GM13977 (cell line): ENCODE results near the gene EFCAB12.
A peak's percentile ranks its signal among the peaks of the same experiment; 100 is the strongest.

ENCODE experiments used
- DNase-seq: peaks from one replicate; pipeline ENCODE4 v3.0.0; 2012; ENCODE audit warnings: low spot score
- CTCF ChIP-seq: IDR thresholded peaks from 2 replicates; pipeline ENCODE4 v1.5.1; 2012; ENCODE audit warnings: mild to moderate bottlenecking, control low read depth; ENCODE audit not compliant: insufficient read depth; ENCODE audit errors: extremely low read depth, missing control alignments
- in situ Hi-C: fragments of 300-500 bp; cut with MboI; formaldehyde crosslinking; loops from one replicate; pipeline ENCODE4 v1.12.0; 2022; ENCODE audit warnings: low sequenced_read_pairs, low pct_unique_long_range_greater_than_20kb, mixed read lengths, inconsistent platforms; ENCODE audit not compliant: unreplicated experiment

Gene EFCAB12

GRCh38 chr3:129440618-129441190 is 12.3 kb upstream of the EFCAB12 start:
- TF ChIP-seq CTCF = no peak
- peak; percentile 34 for DNase-seq
- in situ Hi-C loops = no loop called here

- in situ Hi-C loops = no loop called here
- DNase-seq = peak; percentile 97
- no peak for TF ChIP-seq CTCF
Measured at GRCh38 chr3:129439817-129440617, 11.6 kb upstream of the EFCAB12 start, which contains the start of the genes IFT122 and MBD4. TSS of gene IFT122 (plus strand) at chr3:129440224. CDS start at chr3:129440331, 107 bp downstream. TSS of gene MBD4 (minus strand) at chr3:129439948. CDS start at chr3:129439833, 115 bp downstream.

- in situ Hi-C loops = no loop called here
- DNase-seq = peak; percentile 42
- no peak for TF ChIP-seq CTCF
Measured at GRCh38 chr3:129439226-129439816, 10.9 kb upstream of the EFCAB12 start.

- TF ChIP-seq CTCF = peak; percentile 27
- in situ Hi-C loops = no loop called here
- DNase-seq = no peak
Measured at GRCh38 chr3:129435367-129435766, 6.9 kb upstream of the EFCAB12 start.

- no peak for DNase-seq
- TF ChIP-seq CTCF = no peak
- in situ Hi-C loops = no loop called here
Measured at GRCh38 chr3:129434140-129434539, 5.7 kb upstream of the EFCAB12 start.

- no peak for DNase-seq
- no peak for TF ChIP-seq CTCF
- in situ Hi-C loops = no loop called here
Measured at GRCh38 chr3:129433565-129433964, 5.1 kb upstream of the EFCAB12 start.
